Measurements from ENCODE around the gene ZNF346.
A peak's percentile ranks its signal among the peaks of the same experiment; 100 is the strongest.

ZNF346 gene

DNA sequence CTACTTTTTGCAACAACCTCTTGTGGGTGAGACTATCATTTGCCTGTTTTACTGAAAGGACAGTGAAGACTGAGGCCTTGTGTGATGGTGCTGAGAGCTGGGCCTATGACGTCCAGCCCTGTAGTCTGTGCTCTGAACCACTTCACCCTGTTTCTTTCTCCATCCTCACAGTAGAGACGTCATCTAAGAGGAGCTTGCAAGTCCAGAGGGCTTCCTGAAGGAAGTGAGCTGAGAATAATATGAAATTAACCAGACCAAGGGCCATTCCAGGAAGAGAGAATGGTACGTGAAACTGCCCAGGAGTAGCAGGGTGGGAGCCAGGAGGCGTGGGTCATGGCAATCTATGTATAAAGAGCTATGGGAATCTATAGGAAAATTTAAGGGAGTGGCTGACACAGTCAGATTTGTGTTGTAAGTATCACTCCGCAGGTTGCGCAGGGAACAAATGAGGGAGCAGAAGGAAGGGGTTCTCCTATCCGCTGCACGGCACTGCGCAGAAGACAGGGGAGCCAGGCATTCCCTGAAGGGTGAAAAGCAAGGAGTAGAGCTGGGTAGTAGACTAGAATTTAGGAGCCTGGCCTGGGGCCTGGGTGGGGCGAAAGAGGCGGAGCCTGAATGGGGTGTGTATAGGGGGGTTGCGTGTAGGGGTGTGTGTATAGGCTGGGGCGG lies 63.6 kb downstream of the ZNF346 start:
- Histone ChIP-seq H3K27me3 (ENCODE audit: insufficient read depth, low read depth) (no peaks in the 10 kb centered on the region), H3K79me2 (ENCODE audit: insufficient read depth, low read depth) (no peaks in the 10 kb centered on the region), H3K4me1 (ENCODE audit: low read depth, poor library complexity, severe bottlenecking) (peaks cover 3% of the 10 kb centered on the region), H4K20me1 (ENCODE audit: insufficient read depth) (no peaks in the 10 kb centered on the region), H2AFZ (ENCODE audit: low read depth) (no peak overlapping the region), H3K4me2 (no peak overlapping the region), H3K4me3 (IDR thresholded peaks at IDR 0.05; ENCODE audit: insufficient read depth, low read depth, low read length) (no peak overlapping the region), H3K36me3 (ENCODE audit: insufficient read depth) (no peaks in the 10 kb centered on the region), H3K27ac (no peak overlapping the region), H3K9ac (no peak overlapping the region)
- TF ChIP-seq, protein P1, sequence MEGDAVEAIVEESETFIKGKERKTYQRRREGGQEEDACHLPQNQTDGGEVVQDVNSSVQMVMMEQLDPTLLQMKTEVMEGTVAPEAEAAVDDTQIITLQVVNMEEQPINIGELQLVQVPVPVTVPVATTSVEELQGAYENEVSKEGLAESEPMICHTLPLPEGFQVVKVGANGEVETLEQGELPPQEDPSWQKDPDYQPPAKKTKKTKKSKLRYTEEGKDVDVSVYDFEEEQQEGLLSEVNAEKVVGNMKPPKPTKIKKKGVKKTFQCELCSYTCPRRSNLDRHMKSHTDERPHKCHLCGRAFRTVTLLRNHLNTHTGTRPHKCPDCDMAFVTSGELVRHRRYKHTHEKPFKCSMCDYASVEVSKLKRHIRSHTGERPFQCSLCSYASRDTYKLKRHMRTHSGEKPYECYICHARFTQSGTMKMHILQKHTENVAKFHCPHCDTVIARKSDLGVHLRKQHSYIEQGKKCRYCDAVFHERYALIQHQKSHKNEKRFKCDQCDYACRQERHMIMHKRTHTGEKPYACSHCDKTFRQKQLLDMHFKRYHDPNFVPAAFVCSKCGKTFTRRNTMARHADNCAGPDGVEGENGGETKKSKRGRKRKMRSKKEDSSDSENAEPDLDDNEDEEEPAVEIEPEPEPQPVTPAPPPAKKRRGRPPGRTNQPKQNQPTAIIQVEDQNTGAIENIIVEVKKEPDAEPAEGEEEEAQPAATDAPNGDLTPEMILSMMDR (conservative IDR thresholded peaks at IDR 0.05; ENCODE audit: low read depth, low read length) = no peak

DNA sequence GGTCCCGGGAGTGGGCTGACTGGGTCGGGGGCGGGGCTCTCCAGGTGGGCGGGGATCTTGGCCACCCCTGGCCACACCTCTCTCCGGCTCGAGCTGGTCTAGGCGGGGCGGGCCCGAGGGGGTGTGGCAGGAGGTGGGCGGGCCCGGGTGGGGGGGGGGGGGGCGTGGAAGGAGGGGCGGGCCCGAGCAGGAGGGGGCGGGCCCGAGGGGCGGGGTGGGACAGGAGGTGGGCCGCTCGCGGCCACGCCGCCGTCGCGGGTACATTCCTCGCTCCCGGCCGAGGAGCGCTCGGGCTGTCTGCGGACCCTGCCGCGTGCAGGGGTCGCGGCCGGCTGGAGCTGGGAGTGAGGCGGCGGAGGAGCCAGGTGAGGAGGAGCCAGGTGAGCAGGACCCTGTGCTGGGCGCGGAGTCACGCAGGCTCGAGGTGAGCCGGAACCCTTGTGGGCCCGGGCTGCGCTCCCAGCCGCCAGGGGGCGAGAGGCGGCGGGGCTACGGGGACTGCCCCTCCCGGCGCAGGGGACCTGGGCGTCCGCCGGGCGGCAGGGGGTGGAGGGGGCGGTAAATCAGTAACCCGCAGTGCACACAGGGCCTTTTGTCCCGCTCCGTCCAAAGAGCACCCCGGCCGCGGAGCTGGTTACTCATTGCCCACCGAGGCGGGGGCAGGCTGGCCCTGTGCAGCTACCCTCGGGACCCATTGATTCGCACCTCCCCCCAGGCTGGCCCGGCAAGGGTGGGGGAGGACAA lies 64.3 kb downstream of the ZNF346 start, which contains the start of gene FGFR4:
TSS of gene FGFR4 (plus strand) at position 262 of the 744 bp plus-strand sequence. CDS start 2,688 bp downstream, outside the sequence.
- TF ChIP-seq, protein P1 (conservative IDR thresholded peaks at IDR 0.05; ENCODE audit: low read depth, low read length) = peak; percentile 58
- Histone ChIP-seq H4K20me1 (ENCODE audit: insufficient read depth) (no peaks in the 10 kb centered on the region), H3K4me3 (IDR thresholded peaks at IDR 0.05; ENCODE audit: insufficient read depth, low read depth, low read length) (no peak within 1 kb of the TSS), H3K4me2 (peak within 1 kb of the TSS; percentile 51; the same call in 1 of the 2 replicates), H3K27ac (no peak within 1 kb of the TSS), H3K79me2 (ENCODE audit: insufficient read depth, low read depth) (no peaks in the 10 kb centered on the region), H3K36me3 (ENCODE audit: insufficient read depth) (no peaks in the 10 kb centered on the region), H3K4me1 (ENCODE audit: low read depth, poor library complexity, severe bottlenecking) (peaks cover 3% of the 10 kb centered on the region), H3K9ac (peak within 1 kb of the TSS; percentile 30; the same call in 1 of the 2 replicates), H3K27me3 (ENCODE audit: insufficient read depth, low read depth) (no peaks in the 10 kb centered on the region), H2AFZ (ENCODE audit: low read depth) (peak within 1 kb of the TSS; percentile 57; the same call in 1 of the 2 replicates)

DNA sequence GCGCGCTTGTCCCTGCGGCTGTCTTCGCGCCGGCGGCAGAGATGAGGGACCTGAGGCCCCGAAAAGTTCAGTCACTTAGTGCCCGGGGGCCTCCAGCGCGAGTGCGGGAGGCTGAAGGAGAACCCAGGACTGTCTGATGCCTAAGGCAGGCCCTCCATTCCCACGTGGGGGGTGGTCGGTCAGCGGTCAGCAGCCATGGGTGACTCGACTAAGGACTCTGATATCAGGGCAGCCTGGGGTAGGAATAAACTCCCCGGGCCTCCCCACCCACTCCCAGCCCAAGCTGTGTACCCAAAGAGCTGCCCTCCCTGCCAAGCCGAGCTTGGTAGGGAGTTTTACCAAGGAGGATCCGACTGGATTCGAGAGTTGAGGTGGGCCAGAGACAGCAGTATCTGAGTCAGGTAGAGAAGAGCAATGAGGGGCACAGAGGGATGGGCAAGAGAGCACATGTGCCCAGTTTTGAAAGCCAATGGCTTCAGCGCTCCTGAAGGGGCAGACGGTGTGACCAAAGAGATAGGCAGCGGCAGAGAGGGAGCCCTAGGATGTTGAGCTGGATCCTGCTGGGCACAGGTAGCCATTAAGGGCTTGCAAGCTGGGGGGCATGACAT lies 65.0 kb downstream of the ZNF346 start:
- no peaks in the 10 kb centered on the region for H3K36me3 ChIP-seq (ENCODE audit: insufficient read depth)
- TF ChIP-seq, protein P1 (conservative IDR thresholded peaks at IDR 0.05; ENCODE audit: low read depth, low read length) = no peak
- H3K79me2 ChIP-seq (ENCODE audit: insufficient read depth, low read depth) = no peaks in the 10 kb centered on the region
- H3K27me3 ChIP-seq (ENCODE audit: insufficient read depth, low read depth) = no peaks in the 10 kb centered on the region
- no peak overlapping the region for H3K4me3 ChIP-seq (IDR thresholded peaks at IDR 0.05; ENCODE audit: insufficient read depth, low read depth, low read length)
- peaks cover 3% of the 10 kb centered on the region for H3K4me1 ChIP-seq (ENCODE audit: low read depth, poor library complexity, severe bottlenecking)
- peak overlapping the region; percentile 30; the same call in 1 of the 2 replicates for H3K9ac ChIP-seq
- no peak overlapping the region for H3K27ac ChIP-seq
- no peaks in the 10 kb centered on the region for H4K20me1 ChIP-seq (ENCODE audit: insufficient read depth)
- peak overlapping the region; percentile 51; the same call in 1 of the 2 replicates for H3K4me2 ChIP-seq
- peak overlapping the region; percentile 57; the same call in 1 of the 2 replicates for H2AFZ ChIP-seq (ENCODE audit: low read depth)

DNA sequence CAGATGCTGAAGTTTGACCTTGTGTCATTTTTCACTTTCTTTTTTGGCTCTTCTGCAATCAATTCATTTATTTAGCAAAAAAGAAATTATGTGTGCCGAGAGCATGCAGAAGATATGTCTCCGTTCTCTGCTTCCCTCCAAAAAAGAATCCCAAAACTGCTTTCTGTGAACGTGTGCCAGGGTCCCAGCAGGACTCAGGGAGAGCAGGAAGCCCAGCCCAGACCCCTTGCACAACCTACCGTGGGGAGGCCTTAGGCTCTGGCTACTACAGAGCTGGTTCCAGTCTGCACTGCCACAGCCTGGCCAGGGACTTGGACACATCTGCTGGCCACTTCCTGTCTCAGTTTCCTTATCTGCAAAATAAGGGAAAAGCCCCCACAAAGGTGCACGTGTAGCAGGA lies 66.6 kb downstream of the ZNF346 start:
- Histone ChIP-seq H3K27ac (no peak overlapping the region), H2AFZ (ENCODE audit: low read depth) (no peak overlapping the region), H3K4me1 (ENCODE audit: low read depth, poor library complexity, severe bottlenecking) (peaks cover 3% of the 10 kb centered on the region), H3K4me2 (no peak overlapping the region), H4K20me1 (ENCODE audit: insufficient read depth) (no peaks in the 10 kb centered on the region), H3K4me3 (IDR thresholded peaks at IDR 0.05; ENCODE audit: insufficient read depth, low read depth, low read length) (no peak overlapping the region), H3K36me3 (ENCODE audit: insufficient read depth) (no peaks in the 10 kb centered on the region), H3K9ac (no peak overlapping the region), H3K27me3 (ENCODE audit: insufficient read depth, low read depth) (no peaks in the 10 kb centered on the region), H3K79me2 (ENCODE audit: insufficient read depth, low read depth) (no peaks in the 10 kb centered on the region)
- TF ChIP-seq, protein P1 (conservative IDR thresholded peaks at IDR 0.05; ENCODE audit: low read depth, low read length) = no peak

All from KMS-11 (cell line).